ENCODE measurements around the gene LDAH. TPM values are rescaled to one million over a fixed set of nuclear protein-coding genes. Genes with fewer than 3 reads are reported as not detected.

Gene LDAH
- total RNA-seq, 1 experiment from 2014 or later: 27.4 TPM

GRCh38 chr2:20643060-20643459 is 179.8 kb downstream of the LDAH start:
- H3K9me3 ChIP-seq (ENCODE audit: low read depth, low read length, poor library complexity, severe bottlenecking): no peaks in the 10 kb centered on the region
- intact Hi-C loops (cut with micrococcal nuclease; ENCODE audit: unreplicated experiment): loop anchor here (2.0 to 10.0 kb wide), 2 partner anchors 200 to 418 kb away; partner anchors contain the start of gene SDC1
- no peaks in the 10 kb centered on the region for H3K36me3 ChIP-seq (ENCODE audit: insufficient read depth, low read length, poor library complexity, severe bottlenecking)
- TF ChIP-seq CTCF (conservative IDR thresholded peaks at IDR 0.05; ENCODE audit: low read depth, low read length) (no peak), EZH2 (IDR thresholded peaks at IDR 0.05; ENCODE audit: borderline replicate concordance, low read depth, low read length, poor library complexity, severe bottlenecking) (no peak)
- DNase-seq (ENCODE audit: low spot score): no peak
- no peak overlapping the region for H3K27ac ChIP-seq (ENCODE audit: low read depth, low read length, poor library complexity, severe bottlenecking)
- ChIA-PET CTCF (interaction anchor here (0.6 to 2.2 kb wide), 7 partner anchors 8 to 264 kb away, joined by 3 to 18 read pairs (median 6); partner anchors contain the start of genes HS1BP3 and RHOB), POLR2A (ENCODE audit: low non-redundant PET) (interaction anchor here (1.2 kb wide), 1 partner anchor 196 kb away, joined by 7 read pairs; the partner anchor contains the start of gene RHOB)
- no peaks in the 10 kb centered on the region for H3K4me1 ChIP-seq (ENCODE audit: insufficient read depth, low read length, poor library complexity, severe bottlenecking)
- H3K4me3 ChIP-seq (ENCODE audit: low read depth, low read length, poor library complexity, severe bottlenecking): no peak overlapping the region
- H3K27me3 ChIP-seq (replicated peaks; ENCODE audit: insufficient read depth, low read depth, low read length, poor library complexity): no peaks in the 10 kb centered on the region
- BruUV-seq (replicated peaks): no TSS peak

GRCh38 chr2:20642055-20642971 is 180.6 kb downstream of the LDAH start:
- CTCF ChIA-PET: interaction anchor here (0.6 to 2.2 kb wide), 7 partner anchors 8 to 263 kb away, joined by 3 to 18 read pairs (median 6); partner anchors contain the start of genes HS1BP3 and RHOB
- Histone ChIP-seq H3K4me1 (ENCODE audit: insufficient read depth, low read length, poor library complexity, severe bottlenecking) (no peaks in the 10 kb centered on the region), H3K27me3 (replicated peaks; ENCODE audit: insufficient read depth, low read depth, low read length, poor library complexity) (no peaks in the 10 kb centered on the region), H3K4me3 (ENCODE audit: low read depth, low read length, poor library complexity, severe bottlenecking) (no peak overlapping the region), H3K36me3 (ENCODE audit: insufficient read depth, low read length, poor library complexity, severe bottlenecking) (no peaks in the 10 kb centered on the region), H3K27ac (ENCODE audit: low read depth, low read length, poor library complexity, severe bottlenecking) (no peak overlapping the region), H3K9me3 (ENCODE audit: low read depth, low read length, poor library complexity, severe bottlenecking) (no peaks in the 10 kb centered on the region)
- intact Hi-C loops (cut with micrococcal nuclease; ENCODE audit: unreplicated experiment): loop anchor here (1.0 to 10.0 kb wide), 3 partner anchors 200 to 418 kb away; partner anchors contain the start of gene SDC1
- BruUV-seq (replicated peaks): no TSS peak
- no peak for TF ChIP-seq EZH2 (IDR thresholded peaks at IDR 0.05; ENCODE audit: borderline replicate concordance, low read depth, low read length, poor library complexity, severe bottlenecking)
- TF ChIP-seq CTCF (conservative IDR thresholded peaks at IDR 0.05; ENCODE audit: low read depth, low read length): peak; percentile 95
- DNase-seq (ENCODE audit: low spot score): peak; percentile 78
- POLR2A ChIA-PET (ENCODE audit: low non-redundant PET): interaction anchor here (1.2 kb wide), 1 partner anchor 196 kb away, joined by 7 read pairs; the partner anchor contains the start of gene RHOB

- no peaks in the 10 kb centered on the region for H3K4me1 ChIP-seq (ENCODE audit: insufficient read depth, low read length, poor library complexity, severe bottlenecking)
- H3K4me3 ChIP-seq (ENCODE audit: low read depth, low read length, poor library complexity, severe bottlenecking): no peak overlapping the region
- no TSS peak for BruUV-seq (replicated peaks)
- no peaks in the 10 kb centered on the region for H3K9me3 ChIP-seq (ENCODE audit: low read depth, low read length, poor library complexity, severe bottlenecking)
- ChIA-PET CTCF (no interaction called here), POLR2A (ENCODE audit: low non-redundant PET) (no interaction called here)
- H3K36me3 ChIP-seq (ENCODE audit: insufficient read depth, low read length, poor library complexity, severe bottlenecking): no peaks in the 10 kb centered on the region
- no peak for DNase-seq (ENCODE audit: low spot score)
- intact Hi-C loops (cut with micrococcal nuclease; ENCODE audit: unreplicated experiment): loop anchor here (10.0 kb wide), 1 partner anchor 417 kb away; the partner anchor contains the start of gene SDC1
- TF ChIP-seq CTCF (conservative IDR thresholded peaks at IDR 0.05; ENCODE audit: low read depth, low read length) (no peak), EZH2 (IDR thresholded peaks at IDR 0.05; ENCODE audit: borderline replicate concordance, low read depth, low read length, poor library complexity, severe bottlenecking) (no peak)
- H3K27ac ChIP-seq (ENCODE audit: low read depth, low read length, poor library complexity, severe bottlenecking): no peak overlapping the region
- H3K27me3 ChIP-seq (replicated peaks; ENCODE audit: insufficient read depth, low read depth, low read length, poor library complexity): no peaks in the 10 kb centered on the region
These were observed 181.5 kb downstream of the LDAH start for GRCh38 chr2:20641123-20641985.
